ENCODE results near the gene CYSTM1. TPM values are rescaled to one million over a fixed set of nuclear protein-coding genes. Genes with fewer than 3 reads are reported as not detected.

CYSTM1 gene
- polyA plus RNA-seq, 2 of the 4 experiments (the other 2 are of a cell fraction) = 76.8 to 103 TPM

- ChIA-PET CTCF (no interaction called here), POLR2A (no interaction called here)
- Histone ChIP-seq H3K9me3 (0 out of 3 replicates have a peak, but pooled peaks cover 6% of the 10 kb centered on the region), H3K4me3 (no peak overlapping the region), H3K27ac (no peak overlapping the region), H3K4me2 (no peak overlapping the region), H3K4me1 (peaks cover 25% of the 10 kb centered on the region)
- DNase-seq (ENCODE audit: low read depth in 1 of 2, low spot score in 1 of 2) (no peak), ATAC-seq (no peak), FAIRE-seq (no peak)
- TF ChIP-seq SREBF2 (IDR thresholded peaks at IDR 0.05) (no peak), ESRRA (IDR thresholded peaks at IDR 0.05; ENCODE audit: borderline replicate concordance, low read length) (no peak), RNF2 (IDR thresholded peaks at IDR 0.05; ENCODE audit: borderline replicate concordance, low read depth) (no peak), MAZ (IDR thresholded peaks at IDR 0.05; ENCODE audit: borderline replicate concordance, low read depth, low read length) (no peak), USF2 (IDR thresholded peaks at IDR 0.05) (no peak), POLR2AphosphoS2 (conservative IDR thresholded peaks at IDR 0.05; ENCODE audit: low read length) (no peak), ELK1 (IDR thresholded peaks at IDR 0.05; ENCODE audit: low read depth, low read length) (no peak)
- TF ChIP-seq, protein P1, sequence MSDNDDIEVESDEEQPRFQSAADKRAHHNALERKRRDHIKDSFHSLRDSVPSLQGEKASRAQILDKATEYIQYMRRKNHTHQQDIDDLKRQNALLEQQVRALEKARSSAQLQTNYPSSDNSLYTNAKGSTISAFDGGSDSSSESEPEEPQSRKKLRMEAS (IDR thresholded peaks at IDR 0.05) = no peak
- WGBS (ENCODE audit: missing lambda C conversion rate) = 83% methylated on average over 2 of the region's 2 CpGs
These were observed 10.4 kb downstream of the CYSTM1 start for GRCh38 chr5:140185409-140185808.

- FAIRE-seq = no peak
- Histone ChIP-seq H3K4me3 (no peak overlapping the region), H3K9me3 (0 out of 3 replicates have a peak, but pooled peaks cover 6% of the 10 kb centered on the region), H3K27ac (no peak overlapping the region), H3K4me2 (no peak overlapping the region), H3K4me1 (peaks cover 29% of the 10 kb centered on the region)
- ChIA-PET CTCF (interaction anchor here (0.8 kb wide), 1 partner anchor 50 kb away, joined by 4 read pairs; no protein-coding TSS in a partner anchor), POLR2A (no interaction called here)
- TF ChIP-seq HEYL (CRISPR knock-in tag; IDR thresholded peaks at IDR 0.05) = 0 out of 2 replicates have a peak, but pooled peaks have one; percentile 31
- TF ChIP-seq FOXS1 (CRISPR knock-in tag; IDR thresholded peaks at IDR 0.05) = no peak
- TF ChIP-seq GATA3 (IDR thresholded peaks at IDR 0.05; ENCODE audit: borderline replicate concordance) = no peak
- peak; percentile 17 for TF ChIP-seq MAFK (IDR thresholded peaks at IDR 0.05; ENCODE audit: partially characterized antibody)
- no peak for DNase-seq (ENCODE audit: low read depth in 1 of 2, low spot score in 1 of 2)
- 88% methylated on average over 5 of the region's 5 CpGs for WGBS (ENCODE audit: missing lambda C conversion rate)
- ATAC-seq = no peak
These were observed 11.3 kb downstream of the CYSTM1 start for GRCh38 chr5:140186267-140186671.

DNA sequence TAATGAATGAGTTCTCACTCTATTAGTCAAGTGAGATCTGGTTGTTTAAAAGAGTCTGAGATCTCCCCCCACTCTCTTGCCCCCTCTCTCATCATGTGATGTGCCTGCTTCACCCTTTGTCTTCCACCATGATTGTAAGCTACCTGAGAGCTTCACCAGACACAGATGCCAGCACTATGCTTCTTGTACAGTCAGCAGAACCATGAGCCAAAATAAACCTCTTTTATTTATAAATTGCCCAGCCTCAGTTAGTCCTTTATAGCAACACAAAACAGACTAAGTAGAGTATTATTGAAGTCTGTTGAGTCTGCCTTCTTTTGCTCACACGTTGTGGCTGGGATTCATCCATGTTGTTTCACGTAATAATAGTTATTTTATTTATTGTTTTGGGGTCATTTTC is 14.3 kb downstream of the CYSTM1 start:
- CTCF ChIA-PET = interaction anchor here (0.9 kb wide), 1 partner anchor 163 kb away, joined by 3 read pairs; no protein-coding TSS in a partner anchor
- H3K9me3 ChIP-seq = 0 out of 3 replicates have a peak, but pooled peaks cover 6% of the 10 kb centered on the region
- ATAC-seq (no peak), FAIRE-seq (no peak), DNase-seq (ENCODE audit: low read depth in 1 of 2, low spot score in 1 of 2) (no peak)
- peaks cover 15% of the 10 kb centered on the region; the same call in 2 of the 3 replicates for H3K4me1 ChIP-seq
- no peak overlapping the region for H3K4me2 ChIP-seq
- WGBS (ENCODE audit: missing lambda C conversion rate) = 92% methylated on average over 2 of the region's 2 CpGs
- no peak overlapping the region for H3K4me3 ChIP-seq
- no peak overlapping the region; a peak in 1 of 6 replicates for H3K27ac ChIP-seq
- POLR2A ChIA-PET = interaction anchor here (0.6 kb wide), 1 partner anchor 163 kb away, joined by 4 read pairs; no protein-coding TSS in a partner anchor
- no peak for TF ChIP-seq USF2 (IDR thresholded peaks at IDR 0.05)
- TF ChIP-seq MAFK (IDR thresholded peaks at IDR 0.05; ENCODE audit: partially characterized antibody) = peak; percentile 17
- no peak for TF ChIP-seq NPAS2 (CRISPR knock-in tag; IDR thresholded peaks at IDR 0.05; ENCODE audit: borderline replicate concordance)
- TF ChIP-seq REST (IDR thresholded peaks at IDR 0.05) = no peak

Data from A549 (cell line).